H1 (cell line): ENCODE data around the gene TP63.

Source experiments
- CTCF ChIP-seq, 3 experiments: IDR thresholded peaks; 1 replicate in 2 of 3; 2 replicates in 1 of 3; pipeline versions ENCODE4 v1.5.1 to v1.6.1; 2011; ENCODE audit warnings: low read length in 3 of 3, mild to moderate bottlenecking in 3 of 3, inconsistent platforms in 2 of 3, low read depth in 1 of 3, moderate library complexity in 1 of 3; ENCODE audit not compliant: insufficient read depth in 1 of 3; ENCODE audit errors: control extremely low read depth in 1 of 3
- JUND ChIP-seq: IDR thresholded peaks from 2 replicates; pipeline ENCODE4 v1.6.1; 2011; ENCODE audit warnings: mild to moderate bottlenecking, improper control_type of control experiment, low read length
- MAFK ChIP-seq: IDR thresholded peaks from 2 replicates; pipeline ENCODE4 v1.6.1; 2012; ENCODE audit warnings: low read depth, mild to moderate bottlenecking, improper control_type of control experiment, low read length
- POLR2A ChIP-seq, 2 experiments: IDR thresholded peaks; 1 replicate in 1 of 2; 2 replicates in 1 of 2; pipeline ENCODE4 v1.6.1; 2011; ENCODE audit warnings: low read depth in 2 of 2, low read length in 2 of 2, mild to moderate bottlenecking in 2 of 2; ENCODE audit errors: control extremely low read depth in 1 of 2
- POLR2AphosphoS5 ChIP-seq: IDR thresholded peaks from 2 replicates; pipeline ENCODE4 v1.6.1; 2011; ENCODE audit warnings: low read depth, low read length
- RFX5 ChIP-seq: IDR thresholded peaks from 2 replicates; pipeline ENCODE4 v1.6.1; 2011; ENCODE audit warnings: low read depth, low read length, improper control_type of control experiment, borderline replicate concordance
- RNF2 ChIP-seq: fragments of 200-900, 300-1000 bp; sonication (generic); IDR thresholded peaks from 2 replicates; pipeline ENCODE4 v1.7.1; 2016; ENCODE audit warnings: borderline replicate concordance, low read depth, mild to moderate bottlenecking, antibody characterized with exemption, low read length; ENCODE audit not compliant: poor library complexity, severe bottlenecking; ENCODE audit errors: missing control alignments
- TCF12 ChIP-seq: IDR thresholded peaks from 2 replicates; pipeline ENCODE4 v1.6.1; 2011; ENCODE audit warnings: low read depth, mild to moderate bottlenecking, low read length
- YY1 ChIP-seq: IDR thresholded peaks from 2 replicates; pipeline ENCODE4 v1.6.1; 2011; ENCODE audit warnings: low read depth, mild to moderate bottlenecking, low read length

- TF ChIP-seq POLR2A (IDR thresholded peaks at IDR 0.05; ENCODE audit: control extremely low read depth in 1 of 2, low read depth in 2 of 2, low read length in 2 of 2) = no peak
- no peak for TF ChIP-seq RNF2
- TF ChIP-seq YY1 = no peak
- no peak for TF ChIP-seq RFX5
- no peak for TF ChIP-seq TCF12
- TF ChIP-seq CTCF (IDR thresholded peaks at IDR 0.05; ENCODE audit: control extremely low read depth in 1 of 3, insufficient read depth in 1 of 3, low read depth in 1 of 3, low read length in 3 of 3) = no peak
- no peak for TF ChIP-seq JUND
- no peak for TF ChIP-seq POLR2AphosphoS5
- TF ChIP-seq MAFK = no peak
Measured at GRCh38 chr3:189582179-189582578, 49.0 kb upstream of the TP63 start.
